NT2/D1 (cell line): ENCODE results near the gene ATRIP.

Experiments
- SUZ12 ChIP-seq: IDR thresholded peaks from 2 replicates; pipeline ENCODE4 v1.6.1; 2011; ENCODE audit not compliant: insufficient read length, insufficient read depth; ENCODE audit errors: extremely low read depth
- YY1 ChIP-seq: IDR thresholded peaks from 2 replicates; pipeline ENCODE4 v1.6.1; 2011; ENCODE audit not compliant: insufficient read length, insufficient read depth

GRCh38 chr3:48468329-48468731, 21.8 kb downstream of the ATRIP start:
- TF ChIP-seq SUZ12 (no peak), YY1 (no peak)
